Measurements from ENCODE around the gene DNAJC7.

DNA sequence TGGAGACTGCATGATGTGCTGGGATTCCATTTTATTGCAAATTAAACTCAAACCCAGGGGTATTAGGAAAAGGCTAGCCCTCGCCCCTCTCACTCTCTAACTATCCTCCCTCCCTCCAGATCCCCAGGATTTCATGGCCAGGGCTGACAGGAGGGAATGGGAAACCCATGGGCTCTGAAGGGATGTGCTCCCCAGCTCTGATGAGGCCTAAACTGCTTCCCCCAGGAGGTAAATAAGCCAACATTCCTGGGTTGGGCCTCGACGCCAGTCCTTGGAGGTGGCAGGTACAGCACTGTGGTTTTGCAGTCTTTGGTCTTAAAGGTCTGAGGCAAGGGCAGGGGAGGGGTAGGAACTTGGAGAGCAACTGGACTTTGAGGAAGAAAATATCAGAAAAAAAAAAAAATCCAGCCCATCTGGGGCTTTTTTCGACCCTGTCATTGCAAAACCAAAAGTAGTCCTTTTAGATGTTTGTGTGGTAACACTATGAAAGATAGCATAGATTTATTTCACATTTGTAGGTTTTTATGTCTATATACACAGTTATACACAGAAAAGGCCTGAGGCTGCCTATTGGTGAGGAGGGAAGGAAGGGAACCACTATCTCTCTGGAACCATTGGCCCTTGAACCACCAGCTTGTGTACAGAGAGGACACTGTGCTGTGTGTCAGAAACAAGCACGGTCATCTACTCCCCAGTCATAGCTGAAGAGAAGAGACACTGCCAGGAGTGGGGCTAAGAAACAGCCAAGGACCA, 21.2 kb upstream of the DNAJC7 start:
- TF ChIP-seq ZFP30 (CRISPR knock-in tag; IDR thresholded peaks at IDR 0.05) (no peak), ZNF565 (CRISPR knock-in tag; conservative IDR thresholded peaks at IDR 0.05; ENCODE audit: low read depth) (no peak), ARNTL (CRISPR knock-in tag; IDR thresholded peaks at IDR 0.05; ENCODE audit: borderline replicate concordance, low read depth) (no peak), GLIS3 (CRISPR knock-in tag; IDR thresholded peaks at IDR 0.05) (no peak), CREB5 (CRISPR knock-in tag; IDR thresholded peaks at IDR 0.05; ENCODE audit: low read depth) (no peak), BACH2 (CRISPR knock-in tag; IDR thresholded peaks at IDR 0.05; ENCODE audit: borderline replicate concordance) (no peak), RARB (CRISPR knock-in tag; IDR thresholded peaks at IDR 0.05) (no peak), ZFP3 (CRISPR knock-in tag; IDR thresholded peaks at IDR 0.05) (no peak)
- TF ChIP-seq, protein P1, sequence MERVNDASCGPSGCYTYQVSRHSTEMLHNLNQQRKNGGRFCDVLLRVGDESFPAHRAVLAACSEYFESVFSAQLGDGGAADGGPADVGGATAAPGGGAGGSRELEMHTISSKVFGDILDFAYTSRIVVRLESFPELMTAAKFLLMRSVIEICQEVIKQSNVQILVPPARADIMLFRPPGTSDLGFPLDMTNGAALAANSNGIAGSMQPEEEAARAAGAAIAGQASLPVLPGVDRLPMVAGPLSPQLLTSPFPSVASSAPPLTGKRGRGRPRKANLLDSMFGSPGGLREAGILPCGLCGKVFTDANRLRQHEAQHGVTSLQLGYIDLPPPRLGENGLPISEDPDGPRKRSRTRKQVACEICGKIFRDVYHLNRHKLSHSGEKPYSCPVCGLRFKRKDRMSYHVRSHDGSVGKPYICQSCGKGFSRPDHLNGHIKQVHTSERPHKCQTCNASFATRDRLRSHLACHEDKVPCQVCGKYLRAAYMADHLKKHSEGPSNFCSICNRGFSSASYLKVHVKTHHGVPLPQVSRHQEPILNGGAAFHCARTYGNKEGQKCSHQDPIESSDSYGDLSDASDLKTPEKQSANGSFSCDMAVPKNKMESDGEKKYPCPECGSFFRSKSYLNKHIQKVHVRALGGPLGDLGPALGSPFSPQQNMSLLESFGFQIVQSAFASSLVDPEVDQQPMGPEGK (CRISPR knock-in tag; IDR thresholded peaks at IDR 0.05; ENCODE audit: borderline replicate concordance), result no peak
- TF ChIP-seq, protein P2, sequence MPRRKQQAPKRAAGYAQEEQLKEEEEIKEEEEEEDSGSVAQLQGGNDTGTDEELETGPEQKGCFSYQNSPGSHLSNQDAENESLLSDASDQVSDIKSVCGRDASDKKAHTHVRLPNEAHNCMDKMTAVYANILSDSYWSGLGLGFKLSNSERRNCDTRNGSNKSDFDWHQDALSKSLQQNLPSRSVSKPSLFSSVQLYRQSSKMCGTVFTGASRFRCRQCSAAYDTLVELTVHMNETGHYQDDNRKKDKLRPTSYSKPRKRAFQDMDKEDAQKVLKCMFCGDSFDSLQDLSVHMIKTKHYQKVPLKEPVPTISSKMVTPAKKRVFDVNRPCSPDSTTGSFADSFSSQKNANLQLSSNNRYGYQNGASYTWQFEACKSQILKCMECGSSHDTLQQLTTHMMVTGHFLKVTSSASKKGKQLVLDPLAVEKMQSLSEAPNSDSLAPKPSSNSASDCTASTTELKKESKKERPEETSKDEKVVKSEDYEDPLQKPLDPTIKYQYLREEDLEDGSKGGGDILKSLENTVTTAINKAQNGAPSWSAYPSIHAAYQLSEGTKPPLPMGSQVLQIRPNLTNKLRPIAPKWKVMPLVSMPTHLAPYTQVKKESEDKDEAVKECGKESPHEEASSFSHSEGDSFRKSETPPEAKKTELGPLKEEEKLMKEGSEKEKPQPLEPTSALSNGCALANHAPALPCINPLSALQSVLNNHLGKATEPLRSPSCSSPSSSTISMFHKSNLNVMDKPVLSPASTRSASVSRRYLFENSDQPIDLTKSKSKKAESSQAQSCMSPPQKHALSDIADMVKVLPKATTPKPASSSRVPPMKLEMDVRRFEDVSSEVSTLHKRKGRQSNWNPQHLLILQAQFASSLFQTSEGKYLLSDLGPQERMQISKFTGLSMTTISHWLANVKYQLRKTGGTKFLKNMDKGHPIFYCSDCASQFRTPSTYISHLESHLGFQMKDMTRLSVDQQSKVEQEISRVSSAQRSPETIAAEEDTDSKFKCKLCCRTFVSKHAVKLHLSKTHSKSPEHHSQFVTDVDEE (CRISPR knock-in tag; IDR thresholded peaks at IDR 0.05), result no peak
- TF ChIP-seq, protein P3, sequence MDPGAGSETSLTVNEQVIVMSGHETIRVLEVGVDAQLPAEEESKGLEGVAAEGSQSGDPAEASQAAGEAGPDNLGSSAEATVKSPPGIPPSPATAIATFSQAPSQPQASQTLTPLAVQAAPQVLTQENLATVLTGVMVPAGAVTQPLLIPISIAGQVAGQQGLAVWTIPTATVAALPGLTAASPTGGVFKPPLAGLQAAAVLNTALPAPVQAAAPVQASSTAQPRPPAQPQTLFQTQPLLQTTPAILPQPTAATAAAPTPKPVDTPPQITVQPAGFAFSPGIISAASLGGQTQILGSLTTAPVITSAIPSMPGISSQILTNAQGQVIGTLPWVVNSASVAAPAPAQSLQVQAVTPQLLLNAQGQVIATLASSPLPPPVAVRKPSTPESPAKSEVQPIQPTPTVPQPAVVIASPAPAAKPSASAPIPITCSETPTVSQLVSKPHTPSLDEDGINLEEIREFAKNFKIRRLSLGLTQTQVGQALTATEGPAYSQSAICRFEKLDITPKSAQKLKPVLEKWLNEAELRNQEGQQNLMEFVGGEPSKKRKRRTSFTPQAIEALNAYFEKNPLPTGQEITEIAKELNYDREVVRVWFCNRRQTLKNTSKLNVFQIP (CRISPR knock-in tag; IDR thresholded peaks at IDR 0.05; ENCODE audit: borderline replicate concordance, low read depth), result no peak

Measured in SK-N-SH treated with all-trans-retinoic acid at 6 μM for 48 hours (cell line).